EL (cell line): ENCODE results near the gene NEMF.
"Not testable (repeated sequence)": the region's sequence is repeated elsewhere in the genome, so short reads cannot be mapped to it uniquely, and the experiment has no call there.

Experiments
- DNase-seq: peaks from one replicate; pipeline ENCODE4 v3.0.0-alpha.2; 2016

NEMF gene

DNA sequence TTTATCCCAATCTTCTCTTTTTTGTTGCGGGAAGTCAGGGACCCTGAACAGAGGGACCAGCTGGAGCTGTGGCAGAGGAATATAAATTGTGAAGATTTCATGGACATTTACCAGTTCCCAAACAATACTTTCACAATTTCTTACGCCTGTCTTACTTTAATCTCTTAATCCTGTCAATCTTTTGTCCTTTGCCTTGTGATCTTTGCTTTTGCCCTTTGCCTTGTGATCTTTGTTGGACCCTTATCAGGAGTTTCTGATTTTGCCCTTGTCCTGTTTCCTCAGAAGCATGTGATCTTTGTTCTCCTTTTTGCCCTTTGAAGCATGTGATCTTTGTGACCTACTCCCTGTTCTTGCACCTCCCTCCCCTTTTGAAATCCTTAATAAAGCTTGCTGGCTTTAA lies 36.5 kb downstream of the NEMF start:
- not testable (repeated sequence) for DNase-seq

DNA sequence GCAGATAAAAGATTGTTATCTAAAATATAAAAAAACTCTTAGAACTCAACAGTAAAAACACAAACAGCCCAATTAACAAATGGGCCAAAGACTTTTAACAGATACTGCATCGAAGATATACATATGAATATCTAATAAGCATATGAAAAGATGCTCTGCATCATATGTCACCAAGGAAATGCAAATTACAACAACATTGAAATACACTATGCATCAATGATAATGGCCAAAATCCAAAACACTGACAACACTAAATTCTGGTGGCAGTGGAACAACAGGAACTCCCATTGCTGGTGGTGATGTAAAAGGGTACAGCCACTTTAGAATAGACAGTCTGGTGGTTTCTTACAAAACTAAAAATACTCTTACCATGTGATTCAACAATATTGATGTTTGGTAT lies 43.8 kb downstream of the NEMF start:
- DNase-seq, result no peak

DNA sequence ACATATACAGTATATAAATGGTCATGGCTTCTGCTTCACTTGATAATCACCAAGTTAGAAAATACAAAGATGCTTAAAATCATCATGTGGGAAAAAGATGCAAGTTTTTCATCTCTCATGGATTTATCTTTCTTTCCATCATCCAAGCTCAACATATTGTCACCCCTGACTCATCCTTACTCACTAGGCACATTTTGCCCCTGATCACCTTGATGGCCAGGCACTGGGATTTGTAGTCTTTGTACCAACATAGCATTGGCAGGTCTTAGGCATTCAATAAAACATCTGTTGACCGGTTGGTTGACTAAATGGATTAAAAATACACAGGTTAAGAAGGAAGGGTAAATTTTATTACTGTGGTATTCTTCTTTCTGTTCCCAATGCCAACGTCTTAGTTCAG lies 56.6 kb downstream of the NEMF start:
- DNase-seq, result peak; percentile 6

DNA sequence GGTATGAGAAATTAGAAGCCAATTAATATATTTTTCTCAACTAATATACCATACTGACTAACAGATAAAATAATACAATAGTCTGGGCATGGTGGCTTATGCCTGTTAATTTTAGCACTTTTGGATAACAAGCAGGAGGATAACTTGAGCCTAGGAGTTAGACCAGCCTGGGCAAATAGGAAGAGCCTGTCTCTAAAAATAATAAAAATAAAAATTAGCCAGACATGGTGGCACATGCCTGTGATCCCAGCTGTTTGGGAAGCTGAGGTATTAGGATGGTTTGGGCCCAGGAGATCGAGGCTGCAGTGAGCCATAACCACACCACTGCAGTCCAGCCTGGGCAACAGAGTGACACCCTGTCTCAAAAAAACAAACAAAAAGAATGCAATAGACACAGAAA lies 60.0 kb downstream of the NEMF start:
- DNase-seq, result no peak

DNA sequence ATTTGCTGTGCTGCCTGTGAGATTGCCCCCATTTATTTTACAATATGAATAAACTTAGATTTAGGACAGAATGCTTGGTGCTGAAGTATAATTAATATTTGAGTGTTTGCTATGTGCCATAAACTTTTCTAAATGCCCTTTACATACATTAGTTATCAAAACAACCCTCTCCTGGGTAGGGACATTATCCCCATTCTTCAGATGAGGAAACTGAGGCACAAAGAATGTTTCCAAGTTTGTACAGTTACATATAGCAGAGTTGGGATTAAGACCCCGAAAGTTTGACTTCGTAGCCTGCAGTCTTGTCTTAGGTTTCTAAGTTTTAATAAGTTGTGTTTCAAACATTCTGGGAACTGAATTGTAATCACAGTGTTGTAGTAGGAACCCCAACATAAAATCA lies 66.3 kb downstream of the NEMF start:
- no peak for DNase-seq

DNA sequence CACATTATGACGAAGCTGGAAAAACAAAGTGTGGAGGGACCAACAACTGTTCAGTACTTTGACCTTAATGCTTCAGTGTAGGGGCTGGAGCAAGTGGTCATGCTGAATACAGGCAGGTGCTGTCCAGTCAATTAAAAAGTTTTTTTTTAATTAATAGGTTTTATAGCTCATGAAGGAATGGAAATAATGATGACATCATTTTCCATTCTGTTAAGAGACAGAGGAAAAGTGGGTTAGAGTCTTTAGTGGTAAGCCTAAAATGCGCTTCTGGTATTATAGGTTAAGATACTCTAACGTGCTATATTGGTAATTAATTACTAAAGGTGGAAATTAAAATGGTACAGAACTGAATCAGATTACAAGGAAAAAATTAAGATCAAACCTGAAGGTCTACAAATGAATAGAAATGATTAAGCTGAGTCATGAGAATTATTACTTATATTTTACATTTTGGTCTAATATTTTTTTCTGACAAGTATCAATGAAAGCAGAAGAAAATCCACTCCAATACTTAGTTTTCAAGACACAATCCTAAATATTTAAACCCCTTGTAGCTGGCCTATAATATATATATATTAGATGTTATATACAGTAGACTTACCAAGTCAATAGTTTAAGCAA lies 69.1 kb downstream of the NEMF start:
- no peak for DNase-seq

DNA sequence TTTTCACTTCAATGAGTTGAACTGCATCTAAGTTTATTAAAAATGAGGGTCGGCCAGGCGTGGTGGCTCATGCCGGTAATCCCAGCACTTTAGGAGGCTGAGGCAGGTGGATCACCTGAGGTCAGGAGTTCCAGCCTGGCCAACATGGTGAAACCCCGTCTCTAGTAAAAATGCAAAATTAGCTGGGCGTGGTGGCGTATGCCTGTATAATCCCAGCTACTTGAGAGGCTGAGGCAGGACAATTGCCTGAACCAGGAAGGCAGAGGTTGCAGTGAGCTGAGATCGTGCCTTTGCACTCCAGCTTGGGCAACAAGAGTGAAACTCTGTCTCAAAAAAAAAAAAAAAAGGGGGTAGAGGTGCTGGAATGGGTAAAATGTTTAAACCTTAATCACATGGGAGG lies 71.5 kb downstream of the NEMF start:
- not testable (repeated sequence) for DNase-seq

DNA sequence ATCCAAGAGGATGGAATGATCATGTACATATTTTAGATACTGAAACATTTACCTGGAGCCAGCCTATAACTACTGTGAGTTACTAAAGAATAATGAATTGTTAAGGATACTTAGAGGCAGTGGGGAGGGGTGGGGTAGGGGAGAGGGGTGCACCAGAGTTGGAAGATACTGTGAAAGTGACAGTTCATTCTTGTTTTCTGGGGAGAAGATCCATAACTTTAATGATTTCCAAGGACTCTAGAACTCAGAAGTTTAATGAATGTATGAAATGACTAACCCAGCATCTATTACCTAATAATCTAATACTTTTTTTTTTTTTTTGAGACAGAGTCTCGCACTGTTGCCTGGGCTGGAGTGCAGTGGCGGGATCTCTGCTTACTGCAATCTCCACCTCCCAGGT lies 74.2 kb downstream of the NEMF start:
- DNase-seq, result no peak

DNA sequence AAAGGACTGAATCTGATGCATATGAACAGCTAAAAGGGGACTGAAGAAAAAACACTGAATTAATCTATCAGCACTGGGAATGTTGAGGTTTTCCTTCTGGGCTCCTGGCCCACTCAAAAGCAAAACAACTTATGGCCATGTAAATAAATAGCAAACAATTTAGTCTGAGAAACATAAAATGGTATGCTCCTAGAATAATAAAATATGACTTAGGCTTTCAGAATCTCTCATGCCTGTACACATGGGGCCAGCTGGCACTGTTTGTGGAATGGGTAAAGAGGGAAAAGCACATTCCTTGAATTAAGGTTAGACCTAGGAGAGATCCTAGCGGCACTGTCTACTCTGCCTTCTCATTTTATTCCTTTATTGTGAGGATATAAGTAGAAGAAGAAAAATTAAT lies 78.5 kb downstream of the NEMF start:
- DNase-seq, result no peak

DNA sequence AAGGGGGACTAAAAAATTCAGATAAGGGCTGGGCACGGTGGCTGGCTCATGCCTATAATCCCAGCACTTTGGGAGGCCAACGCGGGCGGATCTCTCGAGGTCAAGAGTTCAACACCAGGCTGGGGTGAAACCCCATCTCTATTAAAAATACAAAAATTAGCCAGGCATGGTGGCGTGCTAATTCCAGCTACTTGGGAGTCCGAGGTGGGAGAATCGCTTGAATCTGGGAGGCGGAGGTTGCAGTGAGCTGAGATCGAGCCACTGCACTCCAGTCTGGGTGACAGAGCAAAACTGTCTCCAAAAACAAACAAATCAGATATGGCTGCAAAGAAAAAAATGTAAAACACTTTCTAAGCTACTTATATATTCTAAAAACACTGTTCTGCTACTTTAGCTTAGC lies 80.9 kb downstream of the NEMF start:
- not testable (repeated sequence) for DNase-seq

DNA sequence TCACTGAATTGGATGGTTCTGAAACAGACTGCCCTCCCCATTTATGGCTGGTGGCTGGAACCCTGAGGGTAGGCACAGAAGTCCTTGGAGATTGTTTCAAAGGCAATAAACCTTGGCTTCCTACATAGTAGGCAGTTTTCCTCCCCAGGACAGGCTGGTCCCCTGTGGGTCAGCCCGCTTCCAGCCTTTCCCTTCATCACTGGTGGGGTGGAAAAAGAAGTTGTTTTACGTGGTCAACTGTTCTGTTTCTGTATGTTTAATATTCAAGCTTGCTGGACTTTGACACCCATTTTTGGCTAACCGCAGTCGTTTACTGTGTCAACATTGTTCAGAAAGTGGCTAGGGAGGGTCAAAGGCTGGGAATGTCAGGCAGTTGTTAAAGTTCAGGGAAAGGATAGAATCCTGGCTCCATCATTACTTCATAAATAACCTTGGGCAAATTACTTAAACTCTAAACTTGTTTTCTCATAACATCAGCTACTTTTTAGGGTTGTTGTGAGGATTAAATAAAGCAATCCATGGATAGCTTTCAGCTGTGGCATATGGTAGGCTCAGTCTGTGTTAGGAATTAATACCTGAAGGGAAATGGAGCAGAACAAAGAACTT lies 82.3 kb downstream of the NEMF start:
- DNase-seq, result peak; percentile 38

DNA sequence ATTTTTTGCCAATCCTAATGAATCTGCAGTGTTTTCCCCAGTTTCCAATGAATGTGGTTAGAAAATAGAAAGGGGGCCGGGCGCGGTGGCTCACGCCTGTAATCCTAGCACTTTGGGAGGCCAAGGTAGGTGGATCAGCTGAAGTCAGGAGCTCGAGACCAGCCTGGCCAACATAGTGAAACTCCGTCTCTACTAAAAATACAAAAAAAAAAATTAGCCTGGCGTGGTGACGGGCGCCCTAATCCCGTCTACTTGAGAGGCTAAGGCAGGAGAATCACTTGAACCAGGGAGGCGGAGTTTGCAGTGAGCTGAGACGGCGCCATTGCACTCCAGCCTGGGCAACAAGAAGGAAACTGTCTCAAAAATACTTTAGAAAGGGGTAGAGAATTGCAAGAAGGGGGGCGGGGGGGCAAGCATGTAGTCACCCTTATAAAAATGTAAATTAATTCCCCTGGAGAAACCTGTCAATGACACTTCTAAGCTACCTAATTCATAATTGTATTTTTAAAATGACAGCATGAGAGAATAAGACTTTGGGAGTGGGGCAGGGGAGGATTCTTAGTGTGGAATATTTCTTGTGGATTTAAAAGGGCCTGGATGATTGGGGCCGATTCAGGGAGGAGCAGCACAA lies 82.9 kb downstream of the NEMF start:
- no peak for DNase-seq

DNA sequence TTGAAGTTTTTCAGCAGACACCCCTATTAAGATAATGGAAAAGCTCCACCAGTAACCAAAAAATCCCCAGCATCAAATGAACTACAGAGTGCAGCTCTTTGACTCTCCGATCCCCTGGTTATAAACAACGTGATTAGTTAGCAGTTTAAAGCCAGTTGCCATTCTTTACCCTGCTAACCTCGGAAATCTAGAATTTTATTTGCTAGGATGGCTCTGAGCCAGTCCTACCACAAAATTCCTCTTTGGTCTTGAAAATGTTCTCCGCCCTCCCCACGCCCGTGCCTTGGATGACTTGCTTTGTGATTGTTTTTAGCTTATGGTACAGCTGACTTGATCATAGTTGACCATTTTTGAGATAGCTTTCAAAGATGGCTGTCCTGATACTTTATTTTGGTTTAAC lies 83.4 kb downstream of the NEMF start:
- peak; percentile 63 for DNase-seq

DNA sequence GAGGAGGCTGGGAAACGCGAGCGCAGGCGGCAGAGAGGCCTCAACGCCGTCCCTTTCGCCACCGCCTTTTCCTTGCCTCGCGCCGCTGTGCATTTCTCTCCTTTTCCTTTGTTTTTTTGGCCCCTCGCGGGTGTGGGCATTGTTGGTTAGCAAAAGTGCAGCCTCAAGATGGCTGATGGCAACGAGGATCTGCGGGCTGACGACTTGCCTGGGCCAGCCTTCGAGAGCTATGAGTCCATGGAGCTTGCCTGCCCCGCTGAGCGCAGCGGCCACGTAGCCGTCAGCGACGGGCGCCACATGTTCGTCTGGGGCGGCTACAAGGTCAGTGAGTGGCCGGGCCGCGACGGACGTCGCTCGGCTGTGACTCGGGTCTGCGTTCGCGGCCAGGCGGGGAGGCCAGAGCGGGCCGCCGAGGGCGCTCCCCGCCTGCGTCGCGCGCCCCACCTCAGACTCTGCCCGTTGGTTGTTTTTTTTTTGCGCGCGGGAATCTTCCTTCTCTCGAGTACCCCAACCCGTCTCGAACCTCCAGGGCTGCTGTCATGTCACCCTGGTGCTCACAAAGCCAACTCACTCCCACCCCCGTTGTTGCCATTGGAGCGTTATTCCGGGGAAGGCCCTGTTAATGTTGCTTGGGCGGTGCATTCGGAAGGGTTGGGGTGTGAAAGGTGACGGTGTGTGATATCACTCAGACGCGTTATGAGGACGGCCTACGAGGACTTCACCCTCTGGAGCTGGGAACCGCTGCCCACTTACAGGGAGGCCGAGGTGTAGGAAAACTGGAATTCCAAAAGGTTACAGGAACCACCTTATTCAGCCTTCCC lies 84.1 kb downstream of the NEMF start:
- peak; percentile 69 for DNase-seq

DNA sequence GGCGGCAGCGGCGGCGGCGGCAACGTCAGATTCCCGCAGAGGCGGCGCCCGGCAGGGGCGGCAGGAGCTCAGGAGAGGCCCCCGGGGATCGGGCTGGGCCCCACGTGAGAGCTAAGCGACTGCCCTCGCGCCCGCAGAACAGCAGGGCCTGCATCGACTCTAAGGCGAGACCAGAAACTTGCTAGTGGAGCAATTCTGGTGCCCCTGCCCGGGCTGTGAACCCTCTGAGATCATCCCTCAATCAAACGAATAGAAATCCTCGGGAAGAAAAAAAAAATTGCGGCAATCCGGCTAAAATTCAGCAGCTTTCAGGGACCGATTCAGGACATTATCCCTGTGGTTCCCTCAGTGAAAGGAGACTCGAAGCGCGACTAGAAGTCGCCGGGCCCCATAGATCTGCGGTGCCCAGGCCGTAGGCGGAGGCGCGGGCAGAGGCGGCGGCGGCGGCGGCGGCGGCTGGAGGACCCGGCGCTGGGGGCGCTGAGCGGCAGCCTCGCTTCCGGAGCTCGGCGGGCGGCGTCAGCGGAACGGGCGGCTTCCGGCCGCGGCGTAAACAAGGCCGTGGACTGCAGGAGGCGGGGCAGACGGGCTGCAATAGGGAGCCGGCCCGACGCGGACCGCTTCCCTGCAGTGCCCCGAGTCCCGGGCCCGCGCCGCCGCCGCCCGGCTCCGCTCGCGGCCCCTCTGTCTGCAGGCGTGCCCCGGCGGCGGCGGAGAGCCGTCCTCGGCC lies 84.9 kb downstream of the NEMF start, which contains the start of gene KLHDC2:
KLHDC2 (plus strand) TSS at position 583 of the 730 bp plus-strand sequence. CDS start 316 bp downstream, outside the sequence.
- DNase-seq, result peak; percentile 87

DNA sequence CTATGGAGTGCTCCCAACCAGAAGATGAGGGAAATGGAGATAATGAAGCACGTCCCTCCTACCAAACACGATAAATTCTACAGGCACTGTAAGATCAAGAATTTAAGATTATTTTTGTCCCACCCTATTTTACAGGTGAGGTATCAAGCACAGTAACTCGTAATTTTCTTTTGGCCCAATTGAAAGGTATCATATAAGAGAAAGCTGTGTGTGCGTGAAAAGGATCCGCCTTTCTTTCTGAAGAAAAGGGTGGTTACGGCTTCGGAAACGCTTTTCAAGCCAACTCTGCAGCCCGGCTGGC lies 85.4 kb downstream of the NEMF start:
- no peak for DNase-seq

DNA sequence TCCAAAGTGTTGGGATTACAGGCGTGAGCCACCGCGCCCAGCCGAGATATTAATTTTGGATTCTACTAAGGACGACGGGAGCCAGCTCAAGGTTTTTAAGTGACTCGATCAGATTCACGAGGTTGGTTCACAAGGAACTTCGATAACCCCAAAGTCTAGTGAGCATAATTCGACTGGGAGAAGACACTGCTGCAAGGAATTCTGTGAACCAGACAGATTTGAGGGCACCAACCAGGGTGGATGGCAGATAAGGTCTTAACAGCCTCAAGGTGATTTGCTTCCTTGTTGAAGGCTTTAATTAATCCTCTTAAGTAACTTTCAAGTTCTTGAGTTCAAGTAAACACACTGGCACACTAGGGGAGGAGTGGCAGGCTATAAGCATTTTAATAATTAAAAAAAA lies 85.7 kb downstream of the NEMF start:
- DNase-seq, result peak; percentile 6

DNA sequence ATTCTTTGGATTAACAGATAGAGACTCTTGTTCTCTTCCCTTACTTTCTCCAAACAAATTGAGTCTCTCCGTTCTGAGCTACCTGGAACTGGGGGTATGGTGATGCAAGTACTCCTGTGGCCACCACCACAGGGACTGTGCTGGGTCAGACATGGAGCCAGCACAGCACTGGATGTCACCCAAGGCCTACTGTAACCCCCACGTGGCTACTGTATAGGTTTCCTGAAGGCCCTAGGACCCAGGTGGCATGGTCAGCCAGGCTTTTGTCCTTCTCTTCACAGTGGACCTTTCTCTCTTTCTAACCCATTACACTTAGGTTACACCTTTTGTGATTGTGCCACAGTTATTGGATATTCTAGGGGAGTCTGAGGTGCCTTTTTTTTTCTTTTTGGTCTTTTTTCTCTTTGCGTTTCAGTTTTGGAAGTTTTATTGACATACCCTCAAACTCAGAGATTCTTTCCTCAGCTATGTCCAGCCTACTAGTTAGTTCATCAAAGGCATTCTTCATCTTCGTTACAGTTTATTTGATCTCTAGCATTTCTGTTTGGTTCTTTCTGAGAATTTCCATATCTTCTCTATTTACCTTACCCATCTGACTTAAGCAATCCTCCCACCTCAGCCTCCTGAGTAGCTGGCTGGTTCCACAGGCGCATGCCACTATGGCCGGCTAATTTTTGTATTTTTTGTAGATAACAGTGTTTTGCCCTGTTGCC lies 90.6 kb downstream of the NEMF start:
- no peak for DNase-seq

DNA sequence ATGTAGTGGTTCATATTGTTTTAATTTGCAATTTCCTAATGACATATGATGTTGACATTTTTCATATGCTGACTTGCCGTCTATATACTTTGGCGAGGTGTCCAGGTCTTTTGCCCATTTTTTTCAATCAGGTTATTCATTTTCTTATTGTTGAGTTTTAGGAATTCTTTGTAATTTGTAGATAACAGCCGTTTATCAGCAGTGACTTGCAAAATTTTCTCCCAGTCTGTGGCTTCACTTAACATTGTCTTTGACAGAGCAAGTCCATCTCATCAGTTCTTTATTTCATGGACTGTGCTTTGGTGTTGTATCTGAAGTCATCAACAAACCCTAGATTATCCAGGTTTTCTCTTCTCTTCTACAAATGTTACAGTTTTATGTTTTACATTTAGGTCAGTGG lies 97.2 kb downstream of the NEMF start:
- no peak for DNase-seq

DNA sequence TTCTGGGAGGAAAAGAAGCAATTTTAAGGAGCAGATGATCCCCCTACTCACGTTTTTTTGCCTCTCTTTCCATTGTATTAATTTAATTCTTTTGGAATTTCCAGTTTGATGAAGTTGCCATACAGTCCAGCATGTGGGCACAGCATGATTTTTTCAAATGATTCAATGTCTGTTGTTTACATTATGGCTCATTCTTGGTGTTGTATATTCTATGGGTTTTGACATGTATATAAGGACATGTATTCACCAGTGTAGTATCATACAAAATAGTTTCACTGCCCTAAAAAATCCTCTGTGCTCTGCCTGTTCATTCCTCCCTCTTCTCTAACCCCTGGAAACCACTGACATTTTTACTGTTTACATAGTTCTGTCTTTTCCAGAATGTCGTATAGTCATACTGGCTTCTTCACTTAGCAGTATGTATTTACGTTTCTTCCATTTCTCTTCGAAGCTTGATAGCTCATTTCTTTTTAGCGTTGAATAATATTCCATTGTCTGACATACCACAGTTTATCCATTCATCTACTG lies 98.0 kb downstream of the NEMF start:
- no peak for DNase-seq

DNA sequence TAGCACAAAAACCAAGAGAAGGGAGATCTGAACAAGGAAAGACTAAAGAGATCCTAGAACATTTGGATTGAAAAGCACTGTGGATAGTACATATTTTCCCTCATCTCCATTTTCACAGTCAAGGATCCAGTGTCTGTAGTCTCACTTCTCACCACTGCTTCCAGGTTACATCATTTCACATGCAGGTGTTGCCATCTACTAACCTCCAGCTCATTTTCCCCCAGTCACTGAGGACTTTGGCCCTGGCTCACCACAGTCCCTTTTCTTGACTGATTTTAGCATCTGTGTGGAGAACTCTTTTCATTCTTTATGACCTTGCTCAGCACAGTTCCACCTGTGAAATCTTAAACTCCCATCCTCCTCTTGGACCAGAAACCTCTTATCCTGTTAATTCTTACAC lies 106.1 kb downstream of the NEMF start:
- not testable (repeated sequence) for DNase-seq

DNA sequence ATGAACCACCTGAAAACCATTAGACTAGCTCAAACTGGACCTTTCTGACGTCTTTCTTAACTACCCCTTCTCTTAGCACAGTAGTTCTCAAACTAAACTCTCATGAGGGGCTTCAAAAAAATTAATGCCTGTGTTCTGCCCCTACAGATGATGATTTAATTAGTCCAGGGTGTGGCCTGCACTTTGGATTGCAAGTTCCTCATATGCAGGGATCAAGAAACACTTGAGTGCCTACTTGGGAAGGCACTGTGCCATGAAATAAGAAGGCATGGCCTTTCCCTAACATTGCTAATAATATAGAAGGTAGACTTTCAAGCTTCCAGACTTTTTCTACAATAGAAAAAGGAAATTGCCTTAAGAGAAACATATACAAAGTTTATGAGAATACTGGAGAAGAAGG lies 107.4 kb downstream of the NEMF start:
- no peak for DNase-seq
